Activated T-helper 2 cell treated with anti-CD3 and anti-CD28 coated beads, Interferon-gamma antibody, Interleukin-2, Interleukin-4, amounts not matched to agents 10 μg/mL and 5 μg/mL and 100 μg/mL, durations not matched to agents 14 hours and 24 hours and 36 hours (primary cell): ENCODE data around the gene OSTM1. TPM values are rescaled to one million over a fixed set of nuclear protein-coding genes. Genes with fewer than 3 reads are reported as not detected.

Source experiments
- DNase-seq: peaks from one replicate; pipeline ENCODE4 v3.0.0; 2021; ENCODE audit warnings: low spot score
- H3K27ac Mint-ChIP-seq: one replicate; pipeline ENCODE4 v1.8.0; 2021; ENCODE audit warnings: mixed read lengths
- H3K27me3 Mint-ChIP-seq: one replicate; pipeline ENCODE4 v1.8.0; 2021; ENCODE audit warnings: low read depth, mixed read lengths
- H3K36me3 Mint-ChIP-seq: one replicate; pipeline ENCODE4 v1.8.0; 2021; ENCODE audit warnings: low read depth, mixed read lengths
- H3K4me1 Mint-ChIP-seq: one replicate; pipeline ENCODE4 v1.8.0; 2021; ENCODE audit warnings: low read depth, mixed read lengths
- H3K4me3 Mint-ChIP-seq: one replicate; pipeline ENCODE4 v1.8.0; 2021; ENCODE audit warnings: low read depth, mild to moderate bottlenecking, moderate library complexity, mixed read lengths
- H3K9me3 Mint-ChIP-seq: one replicate; pipeline ENCODE4 v1.8.0; 2021; ENCODE audit warnings: mixed read lengths
- intact Hi-C: fragments of 100-400 bp; cut with micrococcal nuclease; formaldehyde crosslinking; loops from one replicate; pipeline ENCODE4 v1.15.1; 2023
- total RNA-seq: library from RNA; stranded (reverse); gene quantifications from 2 replicates; pipeline ENCODE4 v1.2.3, GENCODE V29; 2022

OSTM1 gene
- total RNA-seq, 1 donor from 2014 or later = 15.5 TPM

- Mint-ChIP-seq H3K4me3 (no peak overlapping the region), H3K9me3 (no peaks in the 10 kb centered on the region), H3K27me3 (peaks cover 84% of the 10 kb centered on the region), H3K4me1 (peaks cover 32% of the 10 kb centered on the region), H3K27ac (no peak overlapping the region), H3K36me3 (peaks cover 4% of the 10 kb centered on the region)
- intact Hi-C loops = loop anchor here (2.0 to 10.0 kb wide), 2 partner anchors 53 to 379 kb away; no protein-coding TSS in a partner anchor
- no peak for DNase-seq
These were observed 41.1 kb upstream of the OSTM1 start for GRCh38 chr6:108115598-108116058.

GRCh38 chr6:108114841-108115597, 40.5 kb upstream of the OSTM1 start:
- Mint-ChIP-seq H3K4me3 (peak overlapping the region; percentile 63), H3K27me3 (peaks cover 79% of the 10 kb centered on the region), H3K36me3 (peaks cover 4% of the 10 kb centered on the region), H3K27ac (no peak overlapping the region), H3K4me1 (peaks cover 32% of the 10 kb centered on the region), H3K9me3 (no peaks in the 10 kb centered on the region)
- intact Hi-C loops = loop anchor here (5.0 to 10.0 kb wide), 2 partner anchors 380 to 412 kb away; no protein-coding TSS in a partner anchor
- no peak for DNase-seq

GRCh38 chr6:108113557-108114519, 39.3 kb upstream of the OSTM1 start:
- H3K27ac Mint-ChIP-seq = no peak overlapping the region
- peaks cover 80% of the 10 kb centered on the region for H3K27me3 Mint-ChIP-seq
- intact Hi-C loops = loop anchor here (5.0 to 10.0 kb wide), 2 partner anchors 381 to 413 kb away; no protein-coding TSS in a partner anchor
- H3K9me3 Mint-ChIP-seq = no peaks in the 10 kb centered on the region
- H3K4me1 Mint-ChIP-seq = peaks cover 28% of the 10 kb centered on the region
- H3K4me3 Mint-ChIP-seq = no peak overlapping the region
- DNase-seq = no peak
- peaks cover 4% of the 10 kb centered on the region for H3K36me3 Mint-ChIP-seq

- no peak overlapping the region for H3K27ac Mint-ChIP-seq
- no peak for DNase-seq
- H3K9me3 Mint-ChIP-seq = no peaks in the 10 kb centered on the region
- no peaks in the 10 kb centered on the region for H3K36me3 Mint-ChIP-seq
- H3K4me1 Mint-ChIP-seq = no peaks in the 10 kb centered on the region
- intact Hi-C loops = no loop called here
- H3K4me3 Mint-ChIP-seq = no peak overlapping the region
- H3K27me3 Mint-ChIP-seq = peaks cover 52% of the 10 kb centered on the region
These were observed 33.8 kb upstream of the OSTM1 start for GRCh38 chr6:108108374-108108773.

GRCh38 chr6:108107102-108107501, 32.6 kb upstream of the OSTM1 start:
- intact Hi-C loops = no loop called here
- no peaks in the 10 kb centered on the region for H3K36me3 Mint-ChIP-seq
- no peaks in the 10 kb centered on the region for H3K9me3 Mint-ChIP-seq
- no peak for DNase-seq
- peaks cover 43% of the 10 kb centered on the region for H3K27me3 Mint-ChIP-seq
- H3K27ac Mint-ChIP-seq = no peak overlapping the region
- H3K4me1 Mint-ChIP-seq = no peaks in the 10 kb centered on the region
- H3K4me3 Mint-ChIP-seq = no peak overlapping the region

- Mint-ChIP-seq H3K27ac (no peak overlapping the region), H3K27me3 (peaks cover 43% of the 10 kb centered on the region), H3K36me3 (no peaks in the 10 kb centered on the region), H3K4me1 (no peaks in the 10 kb centered on the region), H3K4me3 (no peak overlapping the region), H3K9me3 (no peaks in the 10 kb centered on the region)
- DNase-seq = no peak
- intact Hi-C loops = no loop called here
These were observed 32.2 kb upstream of the OSTM1 start for GRCh38 chr6:108106694-108107093.

- no peaks in the 10 kb centered on the region for H3K9me3 Mint-ChIP-seq
- H3K27ac Mint-ChIP-seq = no peak overlapping the region
- no peaks in the 10 kb centered on the region for H3K4me1 Mint-ChIP-seq
- DNase-seq = no peak
- H3K36me3 Mint-ChIP-seq = no peaks in the 10 kb centered on the region
- intact Hi-C loops = no loop called here
- peaks cover 41% of the 10 kb centered on the region for H3K27me3 Mint-ChIP-seq
- H3K4me3 Mint-ChIP-seq = no peak overlapping the region
These were observed 31.7 kb upstream of the OSTM1 start for GRCh38 chr6:108106261-108106660.

GRCh38 chr6:108105571-108105970, 31.0 kb upstream of the OSTM1 start:
- intact Hi-C loops = no loop called here
- no peaks in the 10 kb centered on the region for H3K4me1 Mint-ChIP-seq
- no peaks in the 10 kb centered on the region for H3K36me3 Mint-ChIP-seq
- no peak overlapping the region for H3K27ac Mint-ChIP-seq
- H3K4me3 Mint-ChIP-seq = no peak overlapping the region
- no peaks in the 10 kb centered on the region for H3K9me3 Mint-ChIP-seq
- DNase-seq = no peak
- H3K27me3 Mint-ChIP-seq = peaks cover 41% of the 10 kb centered on the region

- no peaks in the 10 kb centered on the region for H3K4me1 Mint-ChIP-seq
- no peak overlapping the region for H3K4me3 Mint-ChIP-seq
- H3K27me3 Mint-ChIP-seq = peaks cover 29% of the 10 kb centered on the region
- no peaks in the 10 kb centered on the region for H3K9me3 Mint-ChIP-seq
- H3K27ac Mint-ChIP-seq = no peak overlapping the region
- intact Hi-C loops = no loop called here
- no peak for DNase-seq
- no peaks in the 10 kb centered on the region for H3K36me3 Mint-ChIP-seq
These were observed 28.4 kb upstream of the OSTM1 start for GRCh38 chr6:108102965-108103364.

GRCh38 chr6:108100003-108100402, 25.5 kb upstream of the OSTM1 start:
- intact Hi-C loops = no loop called here
- H3K27me3 Mint-ChIP-seq = peaks cover 26% of the 10 kb centered on the region
- no peaks in the 10 kb centered on the region for H3K4me1 Mint-ChIP-seq
- no peak overlapping the region for H3K4me3 Mint-ChIP-seq
- no peak for DNase-seq
- no peaks in the 10 kb centered on the region for H3K9me3 Mint-ChIP-seq
- no peak overlapping the region for H3K27ac Mint-ChIP-seq
- H3K36me3 Mint-ChIP-seq = no peaks in the 10 kb centered on the region

- Mint-ChIP-seq H3K36me3 (no peaks in the 10 kb centered on the region), H3K4me3 (no peak overlapping the region), H3K27ac (no peak overlapping the region), H3K9me3 (no peaks in the 10 kb centered on the region), H3K27me3 (peaks cover 26% of the 10 kb centered on the region), H3K4me1 (no peaks in the 10 kb centered on the region)
- DNase-seq = no peak
- intact Hi-C loops = no loop called here
These were observed 23.3 kb upstream of the OSTM1 start for GRCh38 chr6:108097882-108098281.

- no peak for DNase-seq
- H3K27me3 Mint-ChIP-seq = peaks cover 30% of the 10 kb centered on the region
- no peaks in the 10 kb centered on the region for H3K4me1 Mint-ChIP-seq
- no peak overlapping the region for H3K4me3 Mint-ChIP-seq
- no peak overlapping the region for H3K27ac Mint-ChIP-seq
- no peaks in the 10 kb centered on the region for H3K36me3 Mint-ChIP-seq
- no peaks in the 10 kb centered on the region for H3K9me3 Mint-ChIP-seq
- intact Hi-C loops = no loop called here
These were observed 19.3 kb upstream of the OSTM1 start for GRCh38 chr6:108093781-108094300.
